GM03348 (cell line): Measurements from ENCODE around the gene STK16.

Experiments
- DNase-seq: peaks from one replicate; pipeline ENCODE4 v3.0.0; 2012; ENCODE audit warnings: low spot score

STK16 gene

DNA sequence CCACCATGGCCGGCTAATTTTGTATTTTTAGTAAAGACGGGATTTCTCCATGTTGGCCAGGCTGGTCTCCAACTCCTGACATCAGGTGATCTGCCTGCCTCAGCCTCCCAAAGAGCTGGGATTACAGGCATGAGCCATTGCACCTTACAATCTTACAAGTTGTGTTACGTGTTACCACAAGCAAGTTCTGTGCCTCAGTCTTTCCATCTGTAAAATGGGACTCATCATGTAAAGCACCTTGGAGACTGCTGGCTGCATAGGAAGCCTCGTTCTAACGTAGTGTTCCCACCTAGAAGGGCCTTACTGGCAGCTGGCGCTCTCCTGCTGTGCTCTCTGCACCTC, 43.9 kb downstream of the STK16 start:
- DNase-seq: no peak

DNA sequence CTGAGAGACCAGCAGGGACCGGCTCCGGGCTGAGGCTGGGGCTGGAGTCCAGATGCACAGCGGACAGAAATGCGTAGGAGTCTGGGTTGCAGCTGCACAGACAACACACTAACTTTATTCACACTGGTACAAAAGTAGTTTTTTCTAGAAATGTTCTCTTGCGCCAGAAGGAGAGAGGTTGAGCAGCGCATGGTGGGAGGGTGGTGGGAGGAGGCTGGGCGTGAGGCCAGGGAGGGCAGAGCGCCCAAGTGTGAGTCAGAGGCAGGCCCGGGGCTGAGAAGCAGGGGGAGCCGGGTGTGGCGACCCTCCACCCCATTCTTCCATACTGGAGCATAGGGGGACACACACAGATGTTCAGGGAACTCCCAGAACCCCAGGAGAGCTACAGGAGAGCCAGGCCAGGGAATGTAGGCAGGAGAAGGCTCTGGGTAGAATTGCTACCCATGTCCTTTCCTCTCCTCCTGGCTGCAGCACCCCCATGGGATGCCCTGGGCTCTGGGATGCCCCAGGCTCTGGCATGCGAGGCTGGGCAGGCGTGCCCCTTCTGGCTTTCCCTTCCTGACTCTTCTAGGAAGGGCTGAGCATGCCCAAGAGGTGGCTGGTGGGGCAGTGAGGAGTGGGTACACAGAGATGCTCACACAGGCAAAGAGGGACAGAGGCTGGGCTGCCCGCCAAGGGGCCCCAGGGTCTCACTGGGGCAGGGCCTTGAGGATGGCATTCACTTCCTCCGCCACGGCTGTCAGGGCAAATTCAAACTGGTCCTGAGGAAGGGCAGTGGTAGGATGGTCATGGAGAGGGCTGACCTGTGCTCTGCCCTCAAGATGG, 44.5 kb downstream of the STK16 start:
- DNase-seq: peak; percentile 89

DNA sequence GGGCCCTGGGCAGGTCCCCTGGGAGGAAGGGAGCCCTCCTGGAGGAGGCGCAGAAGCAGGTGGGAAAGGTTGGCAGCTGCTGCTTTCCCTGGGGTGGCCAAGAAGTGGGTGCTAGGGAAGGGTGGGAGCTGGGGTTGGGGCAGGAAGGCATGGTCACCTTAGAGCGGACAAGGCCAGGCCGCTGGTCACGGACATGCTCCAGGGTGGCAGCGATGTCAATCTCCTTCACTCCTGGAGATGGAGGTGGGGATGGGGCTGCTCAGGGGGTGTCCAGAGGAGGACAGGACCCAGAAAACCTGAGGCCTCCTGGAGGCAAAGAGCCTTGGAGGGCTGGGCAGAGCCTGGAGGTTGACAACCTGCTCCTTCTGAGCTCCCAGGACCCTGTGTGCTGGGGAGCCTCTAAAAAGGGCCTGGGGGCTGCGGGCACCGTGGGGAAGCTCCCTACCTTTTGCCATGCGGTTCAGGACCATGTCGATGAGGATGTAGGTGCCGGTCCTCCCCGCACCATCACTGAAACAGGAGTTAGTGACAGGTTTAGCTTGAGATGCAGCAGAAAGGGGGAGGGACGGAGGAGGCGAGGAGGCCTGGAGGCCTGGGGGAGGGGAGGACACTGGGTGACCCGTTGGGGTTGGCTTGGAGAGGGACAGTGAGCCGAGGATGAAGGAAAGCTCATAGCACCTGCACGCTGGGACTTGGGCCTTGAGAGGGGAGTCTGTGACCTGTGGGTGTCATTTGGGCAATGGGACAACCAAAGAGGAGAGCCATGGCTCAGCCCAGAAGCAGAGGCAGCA, 45.3 kb downstream of the STK16 start:
- no peak for DNase-seq

DNA sequence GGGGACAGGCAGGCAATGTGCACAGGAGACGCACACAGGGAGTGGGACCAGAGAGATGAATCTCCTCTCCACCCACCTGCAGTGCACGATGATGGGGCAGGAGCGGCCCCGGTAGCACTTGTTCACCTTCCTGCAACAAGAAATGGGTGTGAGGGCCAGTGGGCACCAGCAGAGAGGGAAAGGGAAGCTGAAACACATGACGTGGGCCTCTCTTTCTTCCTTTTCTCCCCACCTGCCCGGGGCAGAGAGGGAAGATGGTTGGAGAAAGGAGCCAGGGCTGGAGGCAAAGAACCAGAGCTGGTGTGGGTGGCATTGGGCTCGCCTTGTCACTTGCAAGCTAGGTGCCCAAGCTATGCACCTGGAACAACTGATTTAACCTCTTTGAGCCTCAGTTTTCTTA, 46.1 kb downstream of the STK16 start:
- DNase-seq: no peak

DNA sequence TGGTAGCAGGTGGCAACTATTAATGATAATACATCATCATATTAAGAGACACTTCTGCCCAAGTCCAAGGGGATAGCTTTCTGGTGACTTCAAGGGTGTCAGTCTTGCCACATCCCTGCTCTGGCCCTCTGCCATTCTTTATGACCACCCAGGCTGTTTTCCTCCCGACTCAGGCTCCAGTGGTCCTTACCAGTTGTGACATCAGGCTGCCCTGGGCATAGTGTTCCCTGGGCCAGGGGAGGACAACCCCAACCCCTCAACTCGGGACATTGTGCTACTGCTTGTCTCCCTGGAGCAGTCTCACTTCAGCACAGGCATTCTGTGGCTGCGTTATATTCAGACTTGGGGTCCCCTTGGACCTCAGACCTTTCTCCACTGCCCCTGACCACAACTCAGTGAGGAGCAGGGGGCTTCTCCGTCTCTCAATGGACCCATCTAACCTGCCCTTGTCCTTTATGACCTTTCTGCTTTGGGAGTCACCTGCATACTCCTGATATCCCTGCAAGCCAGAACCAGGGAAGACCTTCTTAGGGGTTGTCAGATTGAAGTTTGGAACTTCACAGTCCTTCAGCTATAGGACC, 46.7 kb downstream of the STK16 start:
- no peak for DNase-seq

DNA sequence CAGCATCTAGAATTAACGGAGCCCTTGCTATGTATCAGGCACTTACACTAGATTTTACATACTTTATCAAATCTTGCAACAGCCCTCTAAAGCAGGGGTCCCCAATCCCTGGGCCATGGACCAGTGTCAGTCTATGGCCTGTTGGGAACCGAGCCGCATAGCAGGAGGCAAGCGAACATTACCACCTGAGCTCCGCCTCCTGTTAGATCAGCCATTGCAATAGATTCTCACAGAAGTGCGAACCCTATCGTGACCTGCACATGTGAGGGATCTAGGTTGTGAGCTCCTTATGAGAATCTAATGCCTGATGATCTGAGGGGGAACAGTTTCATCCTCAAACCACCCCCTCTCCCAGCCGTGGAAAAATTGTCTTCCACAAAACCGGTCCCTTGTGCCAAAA, 47.3 kb downstream of the STK16 start:
- DNase-seq: no peak

DNA sequence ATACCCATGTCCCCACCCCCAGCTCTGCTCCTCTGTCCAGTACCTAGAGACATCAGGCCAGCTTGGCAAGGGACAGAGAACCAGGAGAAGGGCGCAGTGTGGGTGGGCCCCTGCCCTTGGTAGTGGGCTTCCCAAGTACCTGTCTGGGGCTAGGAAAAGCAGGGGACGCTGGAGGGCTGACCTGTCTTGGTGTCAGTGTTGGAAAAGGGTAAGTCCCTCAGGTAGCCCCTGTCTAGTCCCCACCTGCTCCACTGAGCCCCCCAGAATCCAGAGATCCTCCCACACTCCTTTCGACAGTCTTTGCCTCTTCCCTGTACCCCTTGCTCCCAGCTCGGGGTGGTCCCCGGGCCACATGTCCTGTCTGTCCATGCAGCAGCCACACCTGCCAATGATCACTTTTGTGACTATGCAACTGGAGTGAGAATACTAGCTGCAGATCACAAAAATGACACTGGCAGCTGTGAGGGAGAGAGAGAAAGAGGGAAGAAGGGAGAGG, 48.5 kb downstream of the STK16 start:
- no peak for DNase-seq

DNA sequence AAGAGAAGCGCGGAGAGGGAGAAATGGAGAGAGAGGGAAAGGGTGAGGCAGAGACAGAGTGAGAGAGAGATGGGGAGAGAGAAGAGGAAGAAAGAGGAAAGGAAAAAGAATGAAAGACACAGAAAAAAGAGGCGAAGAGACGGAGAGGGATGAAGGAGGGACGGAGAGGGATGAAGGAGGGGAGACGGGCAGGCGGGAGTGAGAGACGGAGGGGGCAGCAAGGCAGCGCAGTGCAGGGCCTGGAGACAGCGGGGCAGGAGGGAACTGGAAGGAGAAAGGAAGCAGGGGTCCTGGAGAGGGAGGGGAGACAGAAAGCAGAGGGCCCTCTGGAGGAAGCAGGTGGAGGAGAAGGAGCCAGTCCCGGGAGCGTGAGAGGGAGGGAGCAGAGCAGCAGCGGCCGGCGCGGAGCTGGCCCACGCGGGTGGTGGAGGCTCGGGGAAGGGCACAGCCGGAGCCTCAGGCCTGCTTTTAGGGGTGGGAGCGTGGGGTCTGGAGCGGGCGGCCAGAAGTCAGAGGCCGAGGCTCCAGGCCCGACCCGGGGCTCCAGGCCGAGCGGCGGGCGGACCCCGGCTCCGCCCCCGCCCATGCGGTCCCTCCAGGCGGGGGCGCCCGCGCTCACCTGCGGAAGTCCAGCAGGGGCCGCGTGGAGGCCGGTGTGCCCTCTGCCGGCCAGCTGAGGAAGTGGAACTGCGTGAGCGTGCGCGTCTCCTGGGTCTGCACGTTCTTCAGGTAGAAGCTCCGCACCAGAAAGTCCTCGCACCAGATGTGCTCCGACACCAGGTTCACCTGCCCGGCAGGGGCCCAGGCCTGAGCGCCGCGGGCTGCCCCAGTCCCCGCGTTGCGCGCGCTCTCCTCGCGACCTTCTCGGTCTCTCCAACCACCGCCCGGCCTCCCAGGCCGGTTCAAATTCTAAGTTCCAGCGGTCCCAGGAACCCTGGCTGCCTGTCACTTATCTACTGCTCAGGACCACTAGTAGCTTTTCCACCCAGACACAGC, 49.4 kb downstream of the STK16 start:
- peak; percentile 96 for DNase-seq

DNA sequence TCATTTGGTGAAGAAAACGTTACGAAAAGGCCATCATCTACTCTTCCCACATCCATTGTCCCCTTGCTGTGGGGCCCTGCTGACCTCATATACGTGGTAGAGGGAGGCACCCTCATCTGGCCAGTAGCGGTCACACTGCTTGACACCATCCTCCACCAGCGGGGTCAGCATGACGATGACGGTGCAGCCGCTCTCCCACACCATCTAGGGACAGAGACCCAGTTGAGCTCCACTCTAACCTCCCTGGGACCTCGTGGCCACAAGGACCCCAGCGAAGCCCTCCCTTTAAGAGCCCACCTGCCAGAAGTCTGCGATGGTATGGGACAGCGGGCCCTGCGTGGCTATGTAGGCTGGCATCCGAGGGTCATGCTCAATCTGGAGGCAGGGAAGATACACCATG, 50.9 kb downstream of the STK16 start:
- no peak for DNase-seq

DNA sequence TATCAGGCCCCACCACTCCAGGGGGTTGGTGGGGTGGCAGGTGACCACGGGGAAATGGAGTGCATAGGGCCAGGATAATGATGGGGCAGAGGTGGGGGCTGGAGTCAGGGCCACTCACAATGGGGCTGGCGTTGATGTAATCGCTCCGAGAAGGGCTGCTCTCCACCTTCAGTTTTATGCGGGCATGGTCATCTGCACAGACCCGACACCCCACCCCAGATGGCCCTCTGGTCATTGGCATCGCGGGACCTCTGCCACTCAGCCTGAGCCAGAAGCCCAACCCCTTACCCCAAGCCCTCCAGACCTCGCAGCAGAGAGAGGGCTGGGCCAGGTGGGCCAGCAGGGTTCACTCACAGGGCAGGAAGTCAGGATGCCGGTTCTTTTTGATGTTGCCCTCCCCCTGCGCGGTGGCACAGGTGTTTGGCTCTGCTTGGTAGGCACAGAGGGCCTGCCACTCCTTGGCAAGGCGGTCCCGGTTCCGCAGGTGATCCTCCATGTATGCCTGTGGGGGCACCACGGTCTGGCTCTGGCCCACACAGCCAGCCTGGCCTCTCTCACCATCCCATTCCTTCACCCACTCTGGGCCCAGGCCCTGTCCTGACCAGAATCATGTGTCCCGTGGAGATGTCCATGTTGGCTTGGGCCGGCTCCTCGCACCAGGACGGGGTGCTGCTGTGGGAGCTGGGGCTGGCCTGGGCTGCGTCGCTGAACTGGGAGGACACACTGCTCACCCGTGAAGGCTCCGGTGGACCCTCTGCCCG, 51.5 kb downstream of the STK16 start:
- DNase-seq: no peak

DNA sequence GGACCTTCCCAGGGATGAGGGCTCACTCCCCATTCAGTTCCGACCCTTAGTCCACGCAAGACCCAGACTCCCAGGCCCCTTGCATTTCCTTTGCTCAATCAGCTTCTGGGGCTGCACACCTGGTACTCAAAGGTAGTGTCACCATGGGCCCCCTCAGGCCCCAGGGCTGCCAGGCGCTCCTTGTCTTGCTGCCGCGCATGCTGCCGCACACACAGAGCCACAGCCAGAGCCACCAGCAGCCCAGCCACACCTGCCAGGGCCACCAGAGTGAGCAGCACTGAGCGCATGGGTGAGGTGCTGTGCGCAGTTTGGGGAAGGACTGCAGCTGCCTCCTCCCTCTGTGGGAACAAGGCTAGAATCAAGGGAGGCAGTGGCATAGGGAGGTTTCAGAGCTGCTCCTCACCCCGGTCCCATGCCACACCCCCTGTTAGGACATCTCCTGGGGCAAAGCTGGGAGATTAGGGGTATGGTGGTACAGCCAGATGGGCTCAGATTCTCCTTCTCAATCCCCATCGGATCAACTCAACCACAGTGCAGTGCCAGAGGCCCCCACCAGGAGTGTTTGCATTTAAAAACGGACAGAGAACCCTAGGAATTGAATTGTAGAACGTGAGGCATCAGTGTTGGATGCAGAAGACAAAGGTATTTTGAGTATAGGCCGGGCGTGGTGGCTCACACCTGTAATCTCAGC, 52.6 kb downstream of the STK16 start:
- no peak for DNase-seq

DNA sequence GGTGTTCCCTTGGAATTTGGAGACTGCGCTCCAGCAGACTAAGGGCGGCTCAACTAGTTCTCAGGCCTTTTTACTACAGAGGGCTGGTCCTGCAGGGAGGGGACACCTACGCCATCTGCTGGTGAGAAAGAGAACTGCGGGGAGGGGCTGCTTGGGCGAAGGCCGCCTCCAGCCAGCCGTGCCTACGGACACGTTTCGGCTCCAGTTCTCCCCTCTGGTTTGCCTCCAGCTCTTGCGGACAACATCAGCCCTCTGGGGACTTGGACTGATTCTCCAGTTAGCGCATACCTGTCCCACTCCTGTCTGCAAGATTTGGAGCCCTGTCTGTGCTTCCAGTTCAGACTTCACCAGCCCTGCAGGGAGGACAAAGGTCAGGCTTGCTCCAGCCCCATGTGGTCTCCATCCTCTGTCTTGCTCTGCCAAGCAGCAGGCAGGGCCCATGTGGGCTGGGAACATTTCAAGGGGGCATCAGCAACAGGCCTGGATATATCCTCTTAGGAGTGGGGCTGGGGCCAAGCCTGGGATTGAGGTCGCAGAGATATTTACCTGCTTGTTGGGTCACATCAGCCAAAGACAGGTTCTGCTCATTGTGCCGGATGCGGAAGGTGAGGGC, 53.6 kb downstream of the STK16 start:
- peak; percentile 95 for DNase-seq

DNA sequence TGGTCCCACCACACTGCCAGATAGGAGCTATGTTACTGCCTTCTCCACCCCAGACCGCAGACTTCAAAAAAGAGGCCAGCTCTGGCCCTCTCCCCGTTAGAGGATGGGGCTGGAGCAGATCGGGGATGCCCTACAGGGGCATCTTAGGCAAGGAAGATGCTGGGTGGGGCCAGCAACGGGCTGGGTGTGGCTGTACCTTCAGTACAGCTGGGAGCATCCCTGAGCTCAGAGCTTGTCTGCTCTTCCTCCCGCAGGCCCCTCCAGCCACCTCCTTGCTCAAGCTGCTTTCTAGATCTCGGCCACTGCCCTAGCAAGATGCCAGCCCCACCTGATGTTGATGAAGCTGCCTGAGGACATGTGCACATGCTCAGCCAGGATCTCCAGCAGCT, 54.1 kb downstream of the STK16 start:
- no peak for DNase-seq
